Fibroblast of peridontal ligament (primary cell): Measurements from ENCODE around the gene DACT3.
"Not testable (repeated sequence)": the region's sequence is repeated elsewhere in the genome, so short reads cannot be mapped to it uniquely, and the experiment has no call there.

ENCODE experiments used
- DNase-seq: peaks from one replicate; pipeline ENCODE4 v3.0.0-alpha.2; 2010; ENCODE audit errors: extremely low read depth

Gene DACT3

DNA sequence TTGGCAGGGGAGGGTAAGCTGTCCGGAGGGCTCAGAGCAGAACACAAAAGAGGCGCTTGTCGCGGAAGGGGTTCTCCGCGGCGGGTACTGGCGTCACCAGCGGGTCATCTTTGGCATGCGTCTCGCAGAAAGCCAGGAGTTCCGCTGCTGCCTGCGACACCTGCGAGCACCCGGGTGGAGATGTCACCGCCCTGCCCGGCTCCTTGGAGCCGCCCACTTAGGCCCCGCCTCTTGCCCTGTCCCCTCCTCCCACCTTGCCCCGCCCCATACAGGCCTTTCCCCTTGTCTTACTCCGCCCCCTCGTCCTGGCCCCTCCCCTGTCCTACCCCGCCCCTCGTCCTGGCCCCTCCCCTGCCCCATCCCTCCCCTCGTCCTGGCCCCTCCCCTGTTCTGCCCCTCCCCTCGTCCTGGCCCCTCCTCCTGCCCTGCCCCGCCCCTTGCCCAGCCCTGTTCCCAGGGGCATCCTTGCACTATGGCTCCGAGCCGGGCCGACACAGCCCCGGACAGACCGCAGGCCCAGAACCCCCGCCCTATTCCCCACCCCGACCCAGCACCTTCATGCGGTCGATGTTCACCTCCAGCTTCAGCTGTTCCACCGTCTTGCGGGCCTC lies 26.8 kb downstream of the DACT3 start:
- peak; percentile 62 for DNase-seq

GRCh38 chr19:46633130-46633529 lies 27.9 kb downstream of the DACT3 start:
- DNase-seq = no peak

- DNase-seq = no peak
These were observed 29.5 kb downstream of the DACT3 start for GRCh38 chr19:46631481-46631880.

- no peak for DNase-seq
These were observed 30.3 kb downstream of the DACT3 start for GRCh38 chr19:46630586-46631205.

DNA sequence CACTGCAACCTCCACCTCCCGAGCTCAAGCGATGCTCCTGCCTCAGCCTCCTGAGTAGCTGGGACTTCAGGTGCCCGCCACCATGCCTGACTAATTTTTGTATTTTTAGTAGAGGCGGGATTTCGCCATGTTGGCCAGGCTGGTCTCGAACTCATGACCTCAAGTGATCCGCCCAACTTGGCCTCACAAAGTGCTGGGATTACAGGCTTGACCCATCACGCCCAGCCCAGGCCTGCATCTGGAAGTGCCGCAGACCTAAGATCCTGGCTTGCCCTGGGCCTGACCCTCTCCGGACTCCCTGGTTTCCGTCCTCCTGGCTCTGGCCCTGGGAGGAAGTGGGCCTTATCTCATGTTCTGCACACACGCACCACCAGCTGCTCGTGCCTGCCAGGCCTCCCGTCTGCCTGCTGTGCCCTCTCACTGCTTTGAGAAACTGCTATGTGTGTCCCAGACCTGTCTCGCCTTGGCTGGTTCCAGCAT lies 31.4 kb downstream of the DACT3 start:
- no peak for DNase-seq

DNA sequence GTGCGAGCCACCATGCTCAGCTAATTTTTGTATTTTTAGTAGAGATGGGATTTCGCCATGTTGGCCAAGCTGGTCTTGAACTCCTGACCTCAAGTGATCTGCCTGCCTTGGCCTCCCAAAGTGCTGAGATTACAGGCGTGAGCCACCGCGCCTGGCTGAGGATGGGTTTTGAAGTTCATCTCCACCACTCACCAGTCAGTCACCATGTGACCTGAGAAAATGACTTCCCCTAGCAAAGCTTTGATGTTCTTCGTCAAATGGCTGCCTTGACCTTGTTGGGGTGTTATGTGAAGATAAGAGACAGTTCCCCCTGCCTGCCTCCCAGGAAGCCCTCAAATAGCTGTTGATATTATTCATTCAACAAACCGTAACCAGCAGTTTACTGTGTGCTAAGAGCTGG lies 32.0 kb downstream of the DACT3 start:
- DNase-seq = not testable (repeated sequence)

GRCh38 chr19:46626446-46626845 lies 34.5 kb downstream of the DACT3 start:
- DNase-seq = no peak

DNA sequence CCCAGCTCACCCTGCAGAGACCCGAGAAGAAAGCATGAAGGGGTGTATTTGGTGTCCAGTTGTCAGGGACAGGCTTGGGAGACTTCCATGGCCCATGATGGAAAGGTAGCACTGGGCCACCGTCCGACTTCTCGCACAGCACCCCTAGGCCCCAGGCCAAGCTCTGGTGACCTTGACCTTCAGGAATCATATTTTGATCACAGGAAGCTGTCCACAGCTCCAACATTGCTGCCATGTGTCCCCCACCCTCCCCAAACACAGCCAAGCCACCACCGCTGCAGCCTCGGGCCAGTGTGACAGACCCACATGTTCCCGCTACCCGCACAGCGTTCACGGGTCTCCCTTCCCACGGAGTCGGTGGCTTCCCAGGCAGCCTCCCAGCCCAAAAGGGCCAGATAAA lies 35.3 kb downstream of the DACT3 start:
- no peak for DNase-seq

DNA sequence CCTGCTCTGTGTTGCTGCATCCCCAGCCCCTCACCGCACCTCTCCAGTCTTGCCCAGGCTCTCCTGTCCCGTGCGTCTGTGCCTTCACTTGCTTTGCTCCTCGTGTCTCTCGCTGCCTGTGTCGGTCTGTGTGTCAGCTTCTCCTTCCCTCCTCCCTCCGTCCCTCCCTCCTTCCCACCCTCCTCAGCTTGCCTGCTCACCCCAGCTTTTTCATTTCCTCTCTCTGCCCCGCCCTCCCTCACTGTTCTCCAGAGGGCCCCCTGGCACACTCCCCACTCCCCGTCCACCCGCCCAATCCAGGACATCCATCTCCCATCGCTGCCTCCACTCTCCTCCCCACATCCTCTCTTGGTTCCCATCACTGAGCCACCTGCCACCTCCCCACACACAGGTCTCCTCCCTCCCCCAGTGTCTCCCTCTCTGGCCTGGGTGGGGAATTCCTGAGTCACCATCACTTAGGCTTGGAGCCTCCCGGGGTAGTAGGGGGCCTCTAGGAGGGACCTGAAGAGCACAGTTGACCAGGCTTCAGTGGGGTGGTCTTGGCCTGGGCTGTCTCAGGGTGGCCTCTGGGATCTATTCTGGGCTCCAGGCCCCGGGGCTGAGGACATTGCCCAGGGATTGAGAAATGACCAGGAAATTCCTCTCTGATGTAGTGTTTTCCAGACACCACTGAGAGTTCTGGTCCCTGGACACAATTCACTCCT lies 35.9 kb downstream of the DACT3 start, which contains the start of gene PTGIR:
Gene PTGIR (minus strand): TSS at position 132 of the 704 bp plus-strand sequence. CDS start 864 bp downstream, outside the sequence.
- peak; percentile 72 for DNase-seq

DNA sequence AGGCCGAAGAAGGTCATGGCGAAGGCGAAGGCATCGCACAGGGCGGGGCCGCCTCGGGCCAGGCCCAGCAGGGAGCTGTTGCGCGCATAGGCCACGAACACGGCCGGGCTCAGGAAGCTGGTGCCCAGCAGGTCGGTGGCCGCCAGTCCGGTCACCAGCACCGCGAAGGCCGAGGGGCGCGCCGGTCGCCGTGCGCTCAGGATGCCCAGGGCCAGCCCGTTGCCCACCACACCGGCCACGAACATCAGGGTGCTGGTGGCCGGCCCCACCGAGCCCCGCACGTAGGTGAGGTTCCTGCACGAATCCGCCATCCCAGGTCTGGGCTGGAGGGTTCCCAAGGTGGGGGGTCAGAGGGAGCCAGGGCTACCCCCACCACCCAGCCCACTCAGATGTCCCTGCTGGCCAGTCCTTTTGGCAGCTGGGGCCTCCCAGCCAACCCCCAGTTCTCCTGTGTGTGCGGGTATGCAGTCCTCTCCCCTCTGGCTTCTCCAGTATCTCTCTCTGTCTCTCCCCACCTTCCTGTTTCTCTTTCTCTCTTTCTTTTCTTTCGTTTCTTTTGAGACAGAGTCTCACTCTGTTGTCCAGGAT lies 37.0 kb downstream of the DACT3 start:
- no peak for DNase-seq

DNA sequence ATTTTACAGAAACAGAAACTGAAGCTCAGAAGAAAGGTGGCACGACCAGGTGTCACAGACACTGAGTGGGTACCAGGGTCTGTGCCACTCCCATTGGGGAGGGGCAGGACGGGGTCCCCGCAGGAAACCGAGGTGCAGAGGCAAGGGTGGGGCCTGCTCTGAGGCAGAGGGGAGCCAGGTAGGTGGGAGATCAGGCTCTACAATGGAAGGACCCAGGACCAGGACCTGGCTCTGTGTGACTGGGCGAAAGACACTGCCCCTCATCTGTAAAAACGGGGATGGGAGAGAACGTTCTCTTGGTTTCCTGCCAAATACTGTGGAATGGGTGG lies 38.9 kb downstream of the DACT3 start:
- DNase-seq = no peak

DNA sequence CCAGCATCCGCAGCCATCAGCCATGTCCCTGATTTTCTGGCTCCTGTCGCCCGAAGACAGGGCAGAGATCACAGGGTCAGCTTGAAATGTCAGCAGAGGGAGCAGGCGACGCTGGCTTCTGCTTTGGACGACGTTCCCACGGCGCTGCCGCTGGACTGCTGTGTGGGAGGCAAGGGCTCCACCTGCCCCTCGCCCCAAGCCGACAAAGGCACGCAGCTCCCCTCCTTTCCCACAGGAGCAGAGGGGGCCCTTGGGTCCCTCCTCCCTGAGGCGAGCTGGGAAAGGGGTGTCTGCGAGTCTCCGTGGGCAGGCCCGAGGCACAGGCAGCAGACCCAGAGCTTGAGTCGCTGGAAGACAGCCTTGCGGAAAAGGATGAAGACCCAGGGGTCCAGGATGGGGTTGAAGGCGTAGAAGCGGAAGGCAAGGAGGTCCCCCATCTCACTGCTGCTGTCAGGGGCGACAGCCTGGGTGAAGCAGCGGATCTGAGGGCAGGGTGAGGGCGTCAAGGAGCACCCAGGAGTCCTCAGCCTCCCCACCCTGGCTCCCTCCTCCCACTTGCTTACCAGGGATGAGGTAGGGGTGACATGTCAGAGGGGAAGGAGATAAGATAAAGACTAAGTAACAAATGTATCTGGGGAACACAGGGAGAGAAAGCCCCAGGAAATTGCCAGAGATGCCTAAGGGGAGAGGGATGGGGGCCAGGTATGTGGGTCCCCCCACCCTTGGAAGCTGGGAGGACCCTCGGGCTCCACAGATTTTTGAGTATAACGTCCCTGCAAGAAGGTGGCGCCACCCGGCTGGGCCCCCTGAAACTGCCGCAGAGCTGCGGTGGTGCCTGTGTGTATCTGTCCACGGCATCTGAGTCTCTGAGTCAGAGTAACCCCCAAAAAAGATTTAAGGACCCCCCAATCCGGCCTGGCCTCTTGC lies 39.5 kb downstream of the DACT3 start:
- DNase-seq = no peak

GRCh38 chr19:46620716-46621115 lies 40.3 kb downstream of the DACT3 start:
- peak; percentile 74 for DNase-seq

GRCh38 chr19:46620267-46620666 lies 40.7 kb downstream of the DACT3 start:
- DNase-seq = no peak

- peak; percentile 51 for DNase-seq
These were observed 42.2 kb downstream of the DACT3 start for GRCh38 chr19:46618670-46619231.

DNA sequence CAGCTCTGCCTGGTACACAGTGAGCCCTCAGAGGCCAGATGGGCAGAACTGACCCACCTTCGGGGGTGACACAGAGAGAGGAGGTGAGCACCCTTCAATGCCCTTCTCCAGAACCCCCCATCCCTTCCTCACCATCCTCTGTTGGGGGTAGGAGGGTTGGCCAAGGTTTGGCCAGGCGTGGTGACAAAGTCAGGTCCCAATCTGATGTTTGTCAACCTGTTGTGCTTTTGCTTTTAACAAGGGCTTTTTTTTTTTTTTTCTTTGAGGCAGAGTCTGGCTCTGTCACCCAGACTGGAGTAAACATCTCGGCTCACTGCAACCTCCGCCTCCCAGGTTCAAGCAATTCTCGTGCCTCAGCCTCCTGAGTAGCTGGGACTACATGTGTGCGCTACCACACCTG lies 43.4 kb downstream of the DACT3 start:
- no peak for DNase-seq

DNA sequence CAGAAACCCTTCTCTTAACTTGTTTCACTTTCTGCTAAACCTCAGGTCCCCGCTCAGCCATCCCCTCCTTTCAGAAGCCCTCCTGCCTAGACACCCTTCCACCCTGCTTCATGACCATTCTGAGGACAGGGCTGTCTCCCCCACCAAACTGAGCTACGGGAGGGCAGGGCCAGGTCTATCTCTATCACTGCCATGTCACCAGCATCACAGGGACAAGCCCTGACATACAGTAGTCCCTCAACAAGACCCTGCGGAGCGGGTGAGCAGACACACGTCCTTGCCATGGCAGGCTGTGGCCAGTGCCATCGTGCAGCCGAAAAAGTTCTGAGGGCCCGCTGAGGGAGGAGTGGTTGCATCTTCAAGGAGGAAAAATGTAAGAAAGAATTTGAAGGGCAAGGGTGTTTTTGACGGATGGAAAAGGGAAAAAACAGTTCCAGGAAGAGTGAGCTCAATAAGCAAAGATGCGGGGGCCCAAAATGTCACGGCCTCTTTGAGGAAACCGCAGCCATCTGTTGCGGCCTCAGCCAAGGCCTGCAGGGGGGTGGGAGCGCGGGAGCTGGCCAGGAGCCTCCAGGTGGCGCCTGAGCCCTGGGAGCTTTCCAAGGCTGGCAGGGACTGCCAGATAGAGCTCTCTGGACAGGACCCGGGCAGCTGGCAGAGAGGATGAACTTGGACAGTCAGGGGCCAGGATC lies 44.2 kb downstream of the DACT3 start:
- peak; percentile 43 for DNase-seq

- no peak for DNase-seq
These were observed 45.0 kb downstream of the DACT3 start for GRCh38 chr19:46615966-46616365.

- DNase-seq = peak; percentile 79
These were observed 46.8 kb downstream of the DACT3 start for GRCh38 chr19:46614114-46614722.

DNA sequence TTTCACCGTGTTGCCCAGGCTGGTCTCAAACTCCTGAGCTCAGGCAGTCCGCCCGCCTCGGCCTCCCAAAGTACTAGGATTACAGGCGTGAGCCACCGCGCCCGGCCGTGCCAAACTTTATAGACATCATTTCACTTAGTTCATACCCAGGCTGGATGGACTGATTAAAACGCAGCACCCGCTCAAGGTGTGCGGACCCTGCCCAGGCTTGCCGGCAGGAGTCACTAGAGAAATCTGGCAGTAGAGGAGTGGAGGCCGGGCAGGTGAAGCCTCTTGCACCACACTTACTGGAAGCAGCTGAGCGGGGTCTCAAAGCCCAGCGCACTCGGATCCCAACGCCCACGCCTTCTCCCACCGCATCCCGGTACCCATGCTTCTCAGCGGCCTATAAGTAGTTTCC lies 47.5 kb downstream of the DACT3 start:
- no peak for DNase-seq
